ENCODE data around the gene SCN8A.

DNA sequence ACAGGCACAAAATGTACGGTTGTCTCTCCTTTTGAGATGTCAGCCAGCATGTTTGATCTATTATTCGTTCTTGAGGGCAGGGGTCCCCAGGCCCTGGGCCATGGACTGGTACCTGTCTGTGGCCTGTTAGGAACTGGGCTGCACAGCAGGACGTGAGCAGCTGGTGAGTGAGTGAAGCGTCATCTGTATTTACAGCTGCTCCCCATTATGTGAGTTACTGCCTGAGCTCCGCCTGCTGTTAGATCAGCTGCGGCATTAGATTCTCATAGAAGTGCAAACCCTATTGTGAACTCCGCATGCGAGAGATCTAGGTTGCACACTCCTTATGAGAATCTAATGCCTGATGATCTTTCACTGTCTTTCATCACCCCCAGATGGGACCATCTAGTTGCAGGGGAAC lies 41.4 kb upstream of the SCN8A start:
- TF ChIP-seq CTCF (IDR thresholded peaks at IDR 0.05) (no peak), POLR2A (IDR thresholded peaks at IDR 0.05) (no peak)
